ENCODE results near the gene LRIT2.

The LRIT2 gene

GRCh38 chr10:84196083-84196482 lies 29.3 kb downstream of the LRIT2 start:
- TF ChIP-seq CTCF (IDR thresholded peaks at IDR 0.05; ENCODE audit: insufficient read depth, low read length, missing control alignments) = no peak
- ChIA-PET CTCF (no interaction called here), POLR2A (no interaction called here)
- H3K4me3 ChIP-seq (ENCODE audit: low read depth, low read length) = no peak overlapping the region
- DNase-seq (ENCODE audit: low read depth, low spot score) = no peak

GRCh38 chr10:84195044-84195830 lies 30.1 kb downstream of the LRIT2 start:
- H3K4me3 ChIP-seq (ENCODE audit: low read depth, low read length) = no peak overlapping the region
- POLR2A ChIA-PET = no interaction called here
- CTCF ChIA-PET = interaction anchor here (1.0 kb wide), 1 partner anchor 69 kb away, joined by 3 read pairs; no protein-coding TSS in a partner anchor

GRCh38 chr10:84194424-84195043 lies 30.8 kb downstream of the LRIT2 start, which contains the start of gene CDHR1:
Gene CDHR1 (plus strand): TSS chr10:84194537. CDS start chr10:84194761, 224 bp downstream.
- CTCF ChIA-PET = interaction anchor here (1.0 kb wide), 1 partner anchor 70 kb away, joined by 3 read pairs; no protein-coding TSS in a partner anchor
- peak within 1 kb of the TSS; percentile 9 for H3K4me3 ChIP-seq (ENCODE audit: low read depth, low read length)
- no peak for DNase-seq (ENCODE audit: low read depth, low spot score)
- POLR2A ChIA-PET = no interaction called here
- TF ChIP-seq CTCF (IDR thresholded peaks at IDR 0.05; ENCODE audit: insufficient read depth, low read length, missing control alignments) = no peak

More at GRCh38 chr10:84195044-84195830, 30.1 kb downstream of the LRIT2 start:
- no peak for TF ChIP-seq CTCF (IDR thresholded peaks at IDR 0.05; ENCODE audit: insufficient read depth, low read length, missing control alignments)
- no peak for DNase-seq (ENCODE audit: low read depth, low spot score)

- ChIA-PET POLR2A (no interaction called here), CTCF (no interaction called here)
- TF ChIP-seq CTCF (IDR thresholded peaks at IDR 0.05; ENCODE audit: insufficient read depth, low read length, missing control alignments) = no peak
- DNase-seq (ENCODE audit: low read depth, low spot score) = no peak
- H3K4me3 ChIP-seq (ENCODE audit: low read depth, low read length) = peak overlapping the region; percentile 9
Measured at GRCh38 chr10:84193846-84194423, 31.4 kb downstream of the LRIT2 start.

GRCh38 chr10:84193327-84193726 lies 32.0 kb downstream of the LRIT2 start:
- TF ChIP-seq CTCF (IDR thresholded peaks at IDR 0.05; ENCODE audit: insufficient read depth, low read length, missing control alignments) = no peak
- CTCF ChIA-PET = no interaction called here
- POLR2A ChIA-PET = no interaction called here
- no peak overlapping the region for H3K4me3 ChIP-seq (ENCODE audit: low read depth, low read length)
- DNase-seq (ENCODE audit: low read depth, low spot score) = no peak

GRCh38 chr10:84191106-84191505 lies 34.2 kb downstream of the LRIT2 start:
- ChIA-PET POLR2A (no interaction called here), CTCF (no interaction called here)
- no peak for TF ChIP-seq CTCF (IDR thresholded peaks at IDR 0.05; ENCODE audit: insufficient read depth, low read length, missing control alignments)
- no peak for DNase-seq (ENCODE audit: low read depth, low spot score)
- no peak overlapping the region for H3K4me3 ChIP-seq (ENCODE audit: low read depth, low read length)
